HEK293 (cell line): ENCODE data around the gene LRBA.

Source experiments
- CTCF ChIA-PET: fragments of 350-600 bp; formaldehyde crosslinking; extraction: SDS; loops from one replicate; lab custom pipeline; 2021; ENCODE audit warnings: antibody characterized with exemption; lab: Yijun Ruan, JAX
- POLR2A ChIA-PET: fragments of 300-600 bp; formaldehyde crosslinking; extraction: SDS; loops from one replicate; lab custom pipeline; 2020; ENCODE audit warnings: antibody characterized with exemption, inconsistent platforms; lab: Yijun Ruan, JAX
- H3K27ac ChIP-seq: fragments of 200-500 bp; sonication (Bioruptor generic); 2 replicates; pipeline ENCODE4 v1.5.1; 2014; ENCODE audit warnings: low read depth, low read length, control low read depth, inconsistent platforms; ENCODE audit errors: extremely low read depth
- H3K36me3 ChIP-seq, 2 experiments: fragments of 200-500 bp in 1 of 2; sonication (Bioruptor generic) in 1 of 2; 1 replicate in 1 of 2; 2 replicates in 1 of 2; pipeline ENCODE4 v1.5.1; 2014 to 2017; ENCODE audit warnings: inconsistent platforms in 2 of 2, low read length in 2 of 2; ENCODE audit not compliant: control insufficient read depth in 2 of 2, insufficient read depth in 1 of 2
- H3K4me1 ChIP-seq: fragments of 200-500 bp; sonication (Bioruptor generic); 2 replicates; pipeline ENCODE4 v1.5.1; 2014; ENCODE audit warnings: mild to moderate bottlenecking, low read length, inconsistent platforms; ENCODE audit not compliant: control insufficient read depth, insufficient read depth
- H3K4me3 ChIP-seq: 2 replicates; pipeline ENCODE4 v1.5.1; 2011; ENCODE audit warnings: low read depth, mild to moderate bottlenecking, control low read depth, low read length, moderate library complexity
- H3K9me3 ChIP-seq: fragments of 200-500 bp; sonication (Bioruptor generic); 2 replicates; pipeline ENCODE4 v1.5.1; 2014; ENCODE audit warnings: low read depth, low read length, inconsistent platforms; ENCODE audit not compliant: control insufficient read depth, insufficient read depth
- FEZF1 ChIP-seq: fragments of 450-650 bp; formaldehyde crosslinking; IDR thresholded peaks from 2 replicates; pipeline ENCODE4 v1.5.1; 2016; ENCODE audit warnings: missing biosample characterization, missing genetic modification characterization
- GFI1B ChIP-seq: fragments of 450-650 bp; formaldehyde crosslinking; IDR thresholded peaks from 2 replicates; pipeline ENCODE4 v1.5.1; 2016; ENCODE audit warnings: missing biosample characterization, missing genetic modification characterization
- GLI2 ChIP-seq: fragments of 450-650 bp; formaldehyde crosslinking; IDR thresholded peaks from 2 replicates; pipeline ENCODE4; 2017; ENCODE audit warnings: missing biosample characterization, missing genetic modification characterization, low read depth, borderline replicate concordance
- GLIS1 ChIP-seq: fragments of 450-650 bp; formaldehyde crosslinking; IDR thresholded peaks from 2 replicates; pipeline ENCODE4 v1.5.1; 2016; ENCODE audit warnings: missing biosample characterization, missing genetic modification characterization
- KLF7 ChIP-seq: fragments of 450-650 bp; formaldehyde crosslinking; IDR thresholded peaks from 2 replicates; pipeline ENCODE4 v1.5.1; 2016; ENCODE audit warnings: missing biosample characterization, missing genetic modification characterization, borderline replicate concordance
- PRDM1 ChIP-seq: fragments of 450-650 bp; formaldehyde crosslinking; IDR thresholded peaks from 2 replicates; pipeline ENCODE4; 2016; ENCODE audit warnings: missing biosample characterization, missing genetic modification characterization
- SCRT1 ChIP-seq: fragments of 450-650 bp; formaldehyde crosslinking; IDR thresholded peaks from 2 replicates; pipeline ENCODE4 v1.5.1; 2016; ENCODE audit warnings: missing biosample characterization, missing genetic modification characterization, borderline replicate concordance
- SP3 ChIP-seq: fragments of 450-650 bp; formaldehyde crosslinking; IDR thresholded peaks from 2 replicates; pipeline ENCODE4 v1.5.1; 2016; ENCODE audit warnings: missing biosample characterization, missing genetic modification characterization
- TCF7L2 ChIP-seq: IDR thresholded peaks from 2 replicates; pipeline ENCODE4 v1.6.1; 2011; ENCODE audit warnings: low read depth, mild to moderate bottlenecking, inconsistent platforms, low read length, moderate library complexity, borderline replicate concordance
- TRIM28 ChIP-seq: IDR thresholded peaks from 2 replicates; pipeline ENCODE4 v1.6.1; 2011; ENCODE audit warnings: low read length, control low read depth, borderline replicate concordance
- ZBTB1 ChIP-seq: fragments of 450-650 bp; formaldehyde crosslinking; IDR thresholded peaks from 2 replicates; pipeline ENCODE4 v1.5.1; 2016; ENCODE audit warnings: missing biosample characterization, missing genetic modification characterization
- ZEB2 ChIP-seq: fragments of 450-650 bp; formaldehyde crosslinking; IDR thresholded peaks from 2 replicates; pipeline ENCODE4 v1.5.1; 2016; ENCODE audit warnings: missing biosample characterization, missing genetic modification characterization
- ZFHX2 ChIP-seq: fragments of 450-650 bp; formaldehyde crosslinking; conservative IDR thresholded peaks from 2 replicates; pipeline ENCODE4 v1.5.1; 2016; ENCODE audit warnings: missing biosample characterization, missing genetic modification characterization
- ZIC2 ChIP-seq: fragments of 450-650 bp; formaldehyde crosslinking; IDR thresholded peaks from 2 replicates; pipeline ENCODE4 v1.5.1; 2016; ENCODE audit warnings: missing biosample characterization, missing genetic modification characterization
- ZNF140 ChIP-seq: fragments of 450-650 bp; formaldehyde crosslinking; IDR thresholded peaks from 2 replicates; pipeline ENCODE4 v1.5.1; 2016; ENCODE audit warnings: missing biosample characterization, missing genetic modification characterization
- ZNF221 ChIP-seq: fragments of 450-650 bp; formaldehyde crosslinking; IDR thresholded peaks from 2 replicates; pipeline ENCODE4 v1.5.1; 2017; ENCODE audit warnings: missing biosample characterization, missing genetic modification characterization, borderline replicate concordance
- ZNF23 ChIP-seq: fragments of 450-650 bp; formaldehyde crosslinking; IDR thresholded peaks from 2 replicates; pipeline ENCODE4 v1.5.1; 2016; ENCODE audit warnings: missing biosample characterization, missing genetic modification characterization, borderline replicate concordance
- ZNF341 ChIP-seq: fragments of 450-650 bp; formaldehyde crosslinking; IDR thresholded peaks from 2 replicates; pipeline ENCODE4; 2016; ENCODE audit warnings: low read depth, missing biosample characterization, missing genetic modification characterization
- ZNF37A ChIP-seq: fragments of 450-650 bp; IDR thresholded peaks from 2 replicates; pipeline ENCODE4 v1.5.1; 2018; ENCODE audit warnings: missing biosample characterization, missing genetic modification characterization
- ZNF391 ChIP-seq: fragments of 450-650 bp; formaldehyde crosslinking; IDR thresholded peaks from 2 replicates; pipeline ENCODE4 v1.5.1; 2016; ENCODE audit warnings: low read depth, missing biosample characterization, missing genetic modification characterization, borderline replicate concordance
- ZNF423 ChIP-seq: fragments of 450-650 bp; formaldehyde crosslinking; IDR thresholded peaks from 2 replicates; pipeline ENCODE4 v1.5.1; 2016; ENCODE audit warnings: missing biosample characterization, missing genetic modification characterization
- ZNF473 ChIP-seq: fragments of 450-650 bp; formaldehyde crosslinking; IDR thresholded peaks from 2 replicates; pipeline ENCODE4 v1.5.1; 2017; ENCODE audit warnings: missing biosample characterization, missing genetic modification characterization
- ZNF555 ChIP-seq: fragments of 450-650 bp; formaldehyde crosslinking; conservative IDR thresholded peaks from 2 replicates; pipeline ENCODE4 v1.5.1; 2017; ENCODE audit warnings: missing biosample characterization, mild to moderate bottlenecking, missing genetic modification characterization, inconsistent platforms
- ZNF596 ChIP-seq: fragments of 450-650 bp; IDR thresholded peaks from 2 replicates; pipeline ENCODE4 v1.5.0; 2018; ENCODE audit warnings: missing biosample characterization, mild to moderate bottlenecking, missing genetic modification characterization, moderate library complexity
- ZNF792 ChIP-seq: fragments of 450-650 bp; formaldehyde crosslinking; IDR thresholded peaks from 2 replicates; pipeline ENCODE4 v1.5.1; 2016; ENCODE audit warnings: missing biosample characterization, missing genetic modification characterization
- ZNF830 ChIP-seq: fragments of 450-650 bp; IDR thresholded peaks from 2 replicates; pipeline ENCODE4 v1.5.0; 2018; ENCODE audit warnings: missing biosample characterization, missing genetic modification characterization, low read depth, mild to moderate bottlenecking, moderate library complexity
- ZSCAN23 ChIP-seq: fragments of 450-650 bp; formaldehyde crosslinking; IDR thresholded peaks from 2 replicates; pipeline ENCODE4 v1.5.1; 2016; ENCODE audit warnings: missing biosample characterization, missing genetic modification characterization
- ZSCAN30 ChIP-seq: fragments of 450-650 bp; IDR thresholded peaks from 2 replicates; pipeline ENCODE4 v1.5.1; 2018; ENCODE audit warnings: missing biosample characterization, mild to moderate bottlenecking, missing genetic modification characterization, moderate library complexity
- TF ChIP-seq, protein P1 (sequence below): fragments of 450-650 bp; formaldehyde crosslinking; IDR thresholded peaks from 2 replicates; pipeline ENCODE4 v1.5.1; 2016; ENCODE audit warnings: missing biosample characterization, missing genetic modification characterization, low read depth
- TF ChIP-seq, protein P2 (sequence below): fragments of 450-650 bp; formaldehyde crosslinking; IDR thresholded peaks from 2 replicates; pipeline ENCODE4 v1.5.1; 2016; ENCODE audit warnings: missing biosample characterization, missing genetic modification characterization
- TF ChIP-seq, protein P3 (sequence below): fragments of 450-650 bp; formaldehyde crosslinking; IDR thresholded peaks from 2 replicates; pipeline ENCODE4 v1.5.1; 2016; ENCODE audit warnings: missing biosample characterization, missing genetic modification characterization
- TF ChIP-seq, protein P4 (sequence below): fragments of 450-650 bp; formaldehyde crosslinking; IDR thresholded peaks from 2 replicates; pipeline ENCODE4 v1.5.1; 2016; ENCODE audit warnings: missing biosample characterization, missing genetic modification characterization
- TF ChIP-seq, protein P5 (sequence below): fragments of 450-650 bp; formaldehyde crosslinking; IDR thresholded peaks from 2 replicates; pipeline ENCODE4 v1.5.1; 2016; ENCODE audit warnings: missing biosample characterization, missing genetic modification characterization

LRBA gene

DNA sequence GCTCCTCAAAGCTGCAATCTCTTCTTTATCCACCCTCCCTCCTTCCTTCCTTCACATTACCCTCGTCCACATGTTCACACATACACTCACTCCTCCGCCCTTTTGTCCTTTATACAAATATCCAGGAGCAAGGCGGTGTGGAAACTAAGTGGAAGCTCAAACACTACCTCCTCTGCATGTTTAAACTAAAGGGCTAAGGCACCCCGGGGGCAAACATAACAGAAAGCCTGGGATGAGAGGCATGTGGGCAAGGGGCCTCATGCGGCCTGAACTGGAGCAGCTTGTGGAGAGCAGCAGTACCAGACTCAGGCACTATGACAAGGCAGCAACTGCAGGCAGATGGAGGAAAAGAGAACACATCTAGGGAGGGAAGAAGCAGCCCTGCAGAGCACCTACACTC lies 423.7 kb downstream of the LRBA start:
- no peak overlapping the region for H3K4me3 ChIP-seq
- no peak overlapping the region for H3K27ac ChIP-seq
- H3K36me3 ChIP-seq: no peaks in the 10 kb centered on the region
- H3K9me3 ChIP-seq: no peaks in the 10 kb centered on the region
- ChIA-PET POLR2A (interaction anchor here (0.7 kb wide), 1 partner anchor 37 kb away, joined by 8 read pairs; no protein-coding TSS in a partner anchor), CTCF (interaction anchor here (1.2 kb wide), 1 partner anchor 294 kb away, joined by 3 read pairs; no protein-coding TSS in a partner anchor)
- no peaks in the 10 kb centered on the region for H3K4me1 ChIP-seq
- TF ChIP-seq ZSCAN30 (tag by site-specific recombination): no peak
- peak; percentile 55 for TF ChIP-seq FEZF1
- TF ChIP-seq, protein P1, sequence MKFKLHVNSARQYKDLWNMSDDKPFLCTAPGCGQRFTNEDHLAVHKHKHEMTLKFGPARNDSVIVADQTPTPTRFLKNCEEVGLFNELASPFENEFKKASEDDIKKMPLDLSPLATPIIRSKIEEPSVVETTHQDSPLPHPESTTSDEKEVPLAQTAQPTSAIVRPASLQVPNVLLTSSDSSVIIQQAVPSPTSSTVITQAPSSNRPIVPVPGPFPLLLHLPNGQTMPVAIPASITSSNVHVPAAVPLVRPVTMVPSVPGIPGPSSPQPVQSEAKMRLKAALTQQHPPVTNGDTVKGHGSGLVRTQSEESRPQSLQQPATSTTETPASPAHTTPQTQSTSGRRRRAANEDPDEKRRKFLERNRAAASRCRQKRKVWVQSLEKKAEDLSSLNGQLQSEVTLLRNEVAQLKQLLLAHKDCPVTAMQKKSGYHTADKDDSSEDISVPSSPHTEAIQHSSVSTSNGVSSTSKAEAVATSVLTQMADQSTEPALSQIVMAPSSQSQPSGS (tag by site-specific recombination): no peak
- no peak for TF ChIP-seq ZNF221 (tag by site-specific recombination)
- TF ChIP-seq ZNF391 (tag by site-specific recombination): no peak
- no peak for TF ChIP-seq ZEB2 (tag by site-specific recombination)
- no peak for TF ChIP-seq ZNF423 (tag by site-specific recombination)
- TF ChIP-seq, protein P2, sequence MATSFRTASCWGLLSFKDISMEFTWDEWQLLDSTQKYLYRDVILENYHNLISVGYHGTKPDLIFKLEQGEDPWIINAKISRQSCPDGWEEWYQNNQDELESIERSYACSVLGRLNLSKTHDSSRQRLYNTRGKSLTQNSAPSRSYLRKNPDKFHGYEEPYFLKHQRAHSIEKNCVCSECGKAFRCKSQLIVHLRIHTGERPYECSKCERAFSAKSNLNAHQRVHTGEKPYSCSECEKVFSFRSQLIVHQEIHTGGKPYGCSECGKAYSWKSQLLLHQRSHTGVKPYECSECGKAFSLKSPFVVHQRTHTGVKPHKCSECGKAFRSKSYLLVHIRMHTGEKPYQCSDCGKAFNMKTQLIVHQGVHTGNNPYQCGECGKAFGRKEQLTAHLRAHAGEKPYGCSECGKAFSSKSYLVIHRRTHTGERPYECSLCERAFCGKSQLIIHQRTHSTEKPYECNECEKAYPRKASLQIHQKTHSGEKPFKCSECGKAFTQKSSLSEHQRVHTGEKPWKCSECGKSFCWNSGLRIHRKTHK (tag by site-specific recombination): no peak
- no peak for TF ChIP-seq GFI1B (tag by site-specific recombination)
- TF ChIP-seq ZNF37A: no peak
- no peak for TF ChIP-seq SCRT1 (tag by site-specific recombination)
- no peak for TF ChIP-seq TCF7L2
- TF ChIP-seq, protein P3, sequence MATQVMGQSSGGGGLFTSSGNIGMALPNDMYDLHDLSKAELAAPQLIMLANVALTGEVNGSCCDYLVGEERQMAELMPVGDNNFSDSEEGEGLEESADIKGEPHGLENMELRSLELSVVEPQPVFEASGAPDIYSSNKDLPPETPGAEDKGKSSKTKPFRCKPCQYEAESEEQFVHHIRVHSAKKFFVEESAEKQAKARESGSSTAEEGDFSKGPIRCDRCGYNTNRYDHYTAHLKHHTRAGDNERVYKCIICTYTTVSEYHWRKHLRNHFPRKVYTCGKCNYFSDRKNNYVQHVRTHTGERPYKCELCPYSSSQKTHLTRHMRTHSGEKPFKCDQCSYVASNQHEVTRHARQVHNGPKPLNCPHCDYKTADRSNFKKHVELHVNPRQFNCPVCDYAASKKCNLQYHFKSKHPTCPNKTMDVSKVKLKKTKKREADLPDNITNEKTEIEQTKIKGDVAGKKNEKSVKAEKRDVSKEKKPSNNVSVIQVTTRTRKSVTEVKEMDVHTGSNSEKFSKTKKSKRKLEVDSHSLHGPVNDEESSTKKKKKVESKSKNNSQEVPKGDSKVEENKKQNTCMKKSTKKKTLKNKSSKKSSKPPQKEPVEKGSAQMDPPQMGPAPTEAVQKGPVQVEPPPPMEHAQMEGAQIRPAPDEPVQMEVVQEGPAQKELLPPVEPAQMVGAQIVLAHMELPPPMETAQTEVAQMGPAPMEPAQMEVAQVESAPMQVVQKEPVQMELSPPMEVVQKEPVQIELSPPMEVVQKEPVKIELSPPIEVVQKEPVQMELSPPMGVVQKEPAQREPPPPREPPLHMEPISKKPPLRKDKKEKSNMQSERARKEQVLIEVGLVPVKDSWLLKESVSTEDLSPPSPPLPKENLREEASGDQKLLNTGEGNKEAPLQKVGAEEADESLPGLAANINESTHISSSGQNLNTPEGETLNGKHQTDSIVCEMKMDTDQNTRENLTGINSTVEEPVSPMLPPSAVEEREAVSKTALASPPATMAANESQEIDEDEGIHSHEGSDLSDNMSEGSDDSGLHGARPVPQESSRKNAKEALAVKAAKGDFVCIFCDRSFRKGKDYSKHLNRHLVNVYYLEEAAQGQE: no peak
- TF ChIP-seq TRIM28: no peak
- no peak for TF ChIP-seq ZNF473 (tag by site-specific recombination)
- 0 out of 2 replicates have a peak, but pooled peaks have one; percentile 18 for TF ChIP-seq GLIS1 (tag by site-specific recombination)
- TF ChIP-seq, protein P4, sequence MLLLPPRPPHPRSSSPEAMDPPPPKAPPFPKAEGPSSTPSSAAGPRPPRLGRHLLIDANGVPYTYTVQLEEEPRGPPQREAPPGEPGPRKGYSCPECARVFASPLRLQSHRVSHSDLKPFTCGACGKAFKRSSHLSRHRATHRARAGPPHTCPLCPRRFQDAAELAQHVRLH: no peak
- TF ChIP-seq GLI2: no peak
- TF ChIP-seq ZNF23 (tag by site-specific recombination): no peak
- no peak for TF ChIP-seq ZBTB1 (tag by site-specific recombination)
- TF ChIP-seq ZIC2 (tag by site-specific recombination): peak; percentile 52
- TF ChIP-seq ZNF830 (tag by site-specific recombination): no peak
- TF ChIP-seq ZNF140 (tag by site-specific recombination): no peak
- no peak for TF ChIP-seq ZNF341 (tag by site-specific recombination)
- no peak for TF ChIP-seq ZNF555
- TF ChIP-seq SP3 (tag by site-specific recombination): no peak
- no peak for TF ChIP-seq ZSCAN23 (tag by site-specific recombination)
- TF ChIP-seq, protein P5, sequence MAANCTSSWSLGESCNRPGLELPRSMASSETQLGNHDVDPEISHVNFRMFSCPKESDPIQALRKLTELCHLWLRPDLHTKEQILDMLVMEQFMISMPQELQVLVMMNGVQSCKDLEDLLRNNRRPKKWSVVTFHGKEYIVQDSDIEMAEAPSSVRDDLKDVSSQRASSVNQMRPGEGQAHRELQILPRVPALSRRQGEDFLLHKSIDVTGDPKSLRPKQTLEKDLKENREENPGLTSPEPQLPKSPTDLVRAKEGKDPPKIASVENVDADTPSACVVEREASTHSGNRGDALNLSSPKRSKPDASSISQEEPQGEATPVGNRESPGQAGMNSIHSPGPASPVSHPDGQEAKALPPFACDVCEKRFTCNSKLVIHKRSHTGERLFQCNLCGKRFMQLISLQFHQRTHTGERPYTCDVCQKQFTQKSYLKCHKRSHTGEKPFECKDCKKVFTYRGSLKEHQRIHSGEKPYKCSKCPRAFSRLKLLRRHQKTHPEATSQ (tag by site-specific recombination): no peak
- 0 out of 2 replicates have a peak, but pooled peaks have one; percentile 18 for TF ChIP-seq ZFHX2 (tag by site-specific recombination)
- TF ChIP-seq ZNF792 (tag by site-specific recombination): no peak
- no peak for TF ChIP-seq ZNF596 (tag by site-specific recombination)
- no peak for TF ChIP-seq PRDM1 (tag by site-specific recombination)
- TF ChIP-seq KLF7 (tag by site-specific recombination): no peak
